Heart left ventricle (tissue), 13 donors: ENCODE data around the gene RNASET2.

ENCODE experiments used
- POLR2A ChIP-seq, 2 donors: fragments of 450-650 bp; IDR thresholded peaks; one replicate each; pipeline ENCODE4 v1.6.1; 2017; ENCODE audit warnings: antibody characterized with exemption in 2 of 2, mild to moderate bottlenecking in 2 of 2, moderate library complexity in 2 of 2
- TF ChIP-seq, protein P1 (sequence below), 12 donors: fragments of 200-600 bp; sonication (generic) in 4 of 12; IDR thresholded peaks; one replicate each; pipeline versions ENCODE4 v1.5.0 to v1.8.0; 2018 to 2022; ENCODE audit warnings: antibody characterized with exemption in 12 of 12, mild to moderate bottlenecking in 5 of 12
- donor health status: ischemic (EF 13 %, LVEDD 7.1; RV severe dilation, severe dysfunction).
- donor health status: DM: no; HTN: yes; CAD: no.
- donor health status: DM: no; HTN: no; CAD: no.
- donor health status: ischemic (EF 25% LVEDD 6.9; RV normal size, moderate dysfunction).
- donor health status: ischemic (EF 25% LVEDD 5.7; RV mildly dilated, moderate dysfunction).
- donor health status: ischemic (EF 35%, LVEDD 5.7; RV mildly dilated, moderate dysfunction).
- donor health status: nonischemic (EF 11% LVEDD 7.7; RV severe dilation, severe dysfunction).
- donor health status: DM: yes; HTN: yes; CAD: no.
- donor health status: PGD.
- donor health status: ischemic (EF 29% LVEDD 5.4; RV normal size, mild dysfunction).
- donor health status: nonischemic (EF 23%, LVEDD 6.1; RV moderate dilation, normal function).

DNA sequence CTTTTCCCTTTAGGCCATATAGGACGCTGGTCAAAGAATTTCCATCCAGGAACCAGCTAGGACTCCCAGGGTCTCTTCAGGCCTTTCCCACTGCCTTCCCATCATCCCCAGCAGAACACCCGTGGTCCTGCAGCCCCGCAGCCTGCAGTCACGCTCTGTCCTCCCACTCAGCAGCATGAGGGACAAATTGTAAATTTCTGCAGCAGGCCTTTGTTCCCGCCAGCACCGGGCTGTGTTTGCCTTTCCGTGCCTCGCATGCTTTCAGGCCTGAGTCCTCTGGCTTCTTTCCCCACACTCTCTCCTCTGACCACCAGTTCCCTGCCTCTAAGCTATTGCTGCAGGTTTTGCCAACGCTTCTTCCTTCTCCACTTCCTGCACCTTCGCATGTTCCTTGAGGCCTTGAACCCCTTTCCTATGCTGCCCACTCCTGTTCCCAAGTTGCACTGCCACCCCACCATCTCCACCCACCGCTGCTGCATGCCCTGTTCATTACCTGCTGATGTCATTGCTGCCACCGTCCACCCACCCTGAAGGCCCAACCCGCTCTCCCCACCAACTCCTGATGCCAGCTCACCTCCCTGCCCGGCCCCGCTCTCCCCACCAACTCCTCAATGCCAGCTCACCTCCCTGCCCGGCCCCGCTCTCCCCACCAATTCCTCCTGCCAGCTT lies 49.8 kb downstream of the RNASET2 start:
- TF ChIP-seq, protein P1, sequence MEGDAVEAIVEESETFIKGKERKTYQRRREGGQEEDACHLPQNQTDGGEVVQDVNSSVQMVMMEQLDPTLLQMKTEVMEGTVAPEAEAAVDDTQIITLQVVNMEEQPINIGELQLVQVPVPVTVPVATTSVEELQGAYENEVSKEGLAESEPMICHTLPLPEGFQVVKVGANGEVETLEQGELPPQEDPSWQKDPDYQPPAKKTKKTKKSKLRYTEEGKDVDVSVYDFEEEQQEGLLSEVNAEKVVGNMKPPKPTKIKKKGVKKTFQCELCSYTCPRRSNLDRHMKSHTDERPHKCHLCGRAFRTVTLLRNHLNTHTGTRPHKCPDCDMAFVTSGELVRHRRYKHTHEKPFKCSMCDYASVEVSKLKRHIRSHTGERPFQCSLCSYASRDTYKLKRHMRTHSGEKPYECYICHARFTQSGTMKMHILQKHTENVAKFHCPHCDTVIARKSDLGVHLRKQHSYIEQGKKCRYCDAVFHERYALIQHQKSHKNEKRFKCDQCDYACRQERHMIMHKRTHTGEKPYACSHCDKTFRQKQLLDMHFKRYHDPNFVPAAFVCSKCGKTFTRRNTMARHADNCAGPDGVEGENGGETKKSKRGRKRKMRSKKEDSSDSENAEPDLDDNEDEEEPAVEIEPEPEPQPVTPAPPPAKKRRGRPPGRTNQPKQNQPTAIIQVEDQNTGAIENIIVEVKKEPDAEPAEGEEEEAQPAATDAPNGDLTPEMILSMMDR (IDR thresholded peaks at IDR 0.05) = no peak
- TF ChIP-seq POLR2A (IDR thresholded peaks at IDR 0.05) = no peak
